ENCODE measurements around the gene MAS1L. TPM values are rescaled to one million over a fixed set of nuclear protein-coding genes. Genes with fewer than 3 reads are reported as not detected.

The MAS1L gene
- total RNA-seq, 3 donors from 2014 or later = not detected

GRCh38 chr6:29521006-29521680 lies 33.4 kb upstream of the MAS1L start:
- Mint-ChIP-seq H3K9me3 (no peaks in the 10 kb centered on the region), H3K36me3 (ENCODE audit: insufficient read depth) (no peaks in the 10 kb centered on the region), H3K27me3 (ENCODE audit: low read depth) (peaks cover 16% of the 10 kb centered on the region), H3K4me3 (no peak overlapping the region), H3K4me1 (ENCODE audit: low read depth) (peaks cover 6% of the 10 kb centered on the region)
- ATAC-seq (no peak), DNase-seq (no peak)

DNA sequence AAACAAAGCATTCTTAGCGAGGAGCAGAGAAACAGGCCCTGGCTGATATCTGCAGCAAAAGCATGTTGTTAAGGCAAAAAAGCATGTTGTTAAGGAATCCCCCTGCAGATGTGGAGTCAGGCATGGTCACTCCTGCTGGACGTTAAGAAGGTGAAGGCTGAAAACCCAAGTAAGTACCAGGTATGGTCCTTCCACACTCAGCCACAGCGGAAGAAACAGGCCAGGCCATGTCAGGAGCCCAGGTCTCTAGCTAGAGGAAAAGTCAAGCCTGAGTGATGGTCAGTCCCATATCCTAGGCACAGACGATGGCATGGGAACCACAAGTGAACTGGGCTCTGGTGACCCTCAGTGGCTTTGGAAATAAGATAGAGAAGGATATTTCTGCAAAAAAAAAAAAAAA lies 32.5 kb upstream of the MAS1L start:
- Mint-ChIP-seq H3K27me3 (ENCODE audit: low read depth) (peaks cover 11% of the 10 kb centered on the region), H3K36me3 (ENCODE audit: insufficient read depth) (no peaks in the 10 kb centered on the region), H3K4me1 (ENCODE audit: low read depth) (peaks cover 10% of the 10 kb centered on the region), H3K9me3 (no peaks in the 10 kb centered on the region), H3K4me3 (no peak overlapping the region)
- no peak for DNase-seq
- ATAC-seq = no peak

DNA sequence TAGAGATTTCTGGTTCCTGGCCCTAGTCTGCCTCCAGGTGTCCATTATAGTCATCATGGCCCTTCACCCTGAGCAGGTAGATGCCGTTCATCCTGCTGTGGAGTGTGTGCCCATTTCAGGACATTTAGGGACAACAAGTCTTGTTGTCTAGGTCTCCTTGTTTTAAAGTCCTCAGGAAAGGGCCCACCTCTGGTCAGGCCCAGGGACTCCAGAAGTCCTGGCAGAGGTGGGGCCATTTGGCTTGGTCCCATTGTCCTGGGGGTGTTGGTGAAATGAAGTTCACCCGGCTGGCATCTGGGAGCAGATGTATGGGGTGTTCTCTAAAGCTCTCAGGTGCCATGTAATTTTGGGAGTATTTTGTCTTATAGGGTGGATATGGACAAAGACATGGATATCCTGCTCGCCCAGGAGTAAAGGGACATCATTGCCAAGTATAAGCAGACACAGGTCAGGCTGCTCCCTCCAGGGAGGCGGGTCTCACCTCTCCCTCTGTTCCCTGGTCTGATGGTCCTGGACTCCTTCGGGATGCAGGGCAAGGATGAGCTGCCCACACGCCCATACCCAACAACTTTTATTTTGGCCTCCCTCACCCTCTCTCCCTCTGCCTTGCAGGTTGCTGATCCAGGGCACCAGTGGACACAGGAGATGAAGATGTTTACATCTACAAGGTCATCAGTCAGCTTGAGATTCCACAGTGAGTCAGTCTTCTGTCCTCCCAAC lies 31.7 kb upstream of the MAS1L start:
- Mint-ChIP-seq H3K36me3 (ENCODE audit: insufficient read depth) (no peaks in the 10 kb centered on the region), H3K9me3 (no peaks in the 10 kb centered on the region)
- ATAC-seq = no peak

GRCh38 chr6:29517728-29518440 lies 30.1 kb upstream of the MAS1L start:
- DNase-seq = no peak
- H3K9me3 Mint-ChIP-seq = no peaks in the 10 kb centered on the region
- H3K4me1 Mint-ChIP-seq (ENCODE audit: low read depth) = peaks cover 13% of the 10 kb centered on the region
- no peak overlapping the region for H3K4me3 Mint-ChIP-seq
- ATAC-seq = no peak
- H3K27me3 Mint-ChIP-seq (ENCODE audit: low read depth) = peaks cover 7% of the 10 kb centered on the region
- no peaks in the 10 kb centered on the region for H3K36me3 Mint-ChIP-seq (ENCODE audit: insufficient read depth)

More for the DNA sequence above, 31.7 kb upstream of the MAS1L start:
- Mint-ChIP-seq H3K4me1 (ENCODE audit: low read depth) (peaks cover 13% of the 10 kb centered on the region), H3K4me3 (no peak overlapping the region), H3K27me3 (ENCODE audit: low read depth) (peaks cover 8% of the 10 kb centered on the region)
- DNase-seq = no peak

GRCh38 chr6:29517245-29517644 lies 29.5 kb upstream of the MAS1L start:
- Mint-ChIP-seq H3K27me3 (ENCODE audit: low read depth) (peaks cover 7% of the 10 kb centered on the region), H3K9me3 (no peaks in the 10 kb centered on the region), H3K4me3 (no peak overlapping the region), H3K36me3 (ENCODE audit: insufficient read depth) (no peaks in the 10 kb centered on the region), H3K4me1 (ENCODE audit: low read depth) (peaks cover 13% of the 10 kb centered on the region)
- ATAC-seq = no peak
- DNase-seq = no peak

DNA sequence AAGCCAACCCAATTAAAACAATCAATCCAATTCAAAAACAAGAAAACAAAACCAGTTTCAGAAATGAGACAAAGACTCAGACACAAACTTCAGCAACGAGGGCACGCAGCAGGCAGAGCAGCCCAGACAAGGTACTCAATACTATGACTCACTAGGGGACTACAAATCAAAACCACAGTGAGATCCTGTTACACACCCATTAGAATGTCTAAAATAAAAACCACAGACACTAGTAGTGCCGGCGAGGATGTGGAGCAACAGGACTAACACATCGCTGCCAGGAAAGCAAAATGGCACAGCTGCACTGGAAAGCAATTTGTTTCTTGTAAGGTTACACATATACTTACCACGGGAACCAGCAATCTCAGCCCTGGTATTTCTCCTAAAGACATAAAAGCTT lies 28.4 kb upstream of the MAS1L start:
- Mint-ChIP-seq H3K36me3 (ENCODE audit: insufficient read depth) (no peaks in the 10 kb centered on the region), H3K9me3 (no peaks in the 10 kb centered on the region), H3K4me3 (no peak overlapping the region), H3K27me3 (ENCODE audit: low read depth) (peaks cover 7% of the 10 kb centered on the region), H3K4me1 (ENCODE audit: low read depth) (peaks cover 13% of the 10 kb centered on the region)
- DNase-seq (no peak), ATAC-seq (peak; percentile 88 to 95)

DNA sequence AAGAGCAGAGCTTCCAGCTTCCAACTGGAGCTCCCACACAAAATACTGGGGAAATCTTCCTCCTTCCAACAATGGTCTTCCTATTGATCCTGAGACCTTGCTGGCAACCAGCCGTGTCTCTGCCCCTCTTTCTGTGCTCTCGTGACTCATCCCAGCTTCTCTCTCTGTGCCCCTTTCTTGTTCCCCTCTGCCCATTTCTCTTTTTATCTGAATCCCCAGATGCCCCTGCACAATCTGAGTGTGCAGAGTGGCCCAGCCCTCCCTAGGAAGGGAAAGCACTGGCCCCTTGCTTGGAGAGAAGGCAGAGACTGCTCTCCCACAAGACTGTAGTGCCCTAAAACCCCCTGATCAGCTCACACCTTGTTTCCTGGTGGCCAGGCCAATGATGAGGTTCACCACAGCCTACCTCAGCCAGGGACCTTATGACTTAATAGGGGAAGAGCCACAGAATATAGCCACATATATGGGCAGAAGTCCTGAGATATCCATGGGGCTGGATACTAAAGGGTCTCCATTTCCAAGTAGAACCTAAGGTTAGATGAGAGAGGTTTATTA lies 23.1 kb upstream of the MAS1L start:
- peaks cover 2% of the 10 kb centered on the region for H3K27me3 Mint-ChIP-seq (ENCODE audit: low read depth)
- ATAC-seq = no peak
- no peak overlapping the region for H3K4me3 Mint-ChIP-seq
- no peak for DNase-seq
- no peaks in the 10 kb centered on the region for H3K9me3 Mint-ChIP-seq
- no peaks in the 10 kb centered on the region for H3K36me3 Mint-ChIP-seq (ENCODE audit: insufficient read depth)
- H3K4me1 Mint-ChIP-seq (ENCODE audit: low read depth) = peaks cover 4% of the 10 kb centered on the region

DNA sequence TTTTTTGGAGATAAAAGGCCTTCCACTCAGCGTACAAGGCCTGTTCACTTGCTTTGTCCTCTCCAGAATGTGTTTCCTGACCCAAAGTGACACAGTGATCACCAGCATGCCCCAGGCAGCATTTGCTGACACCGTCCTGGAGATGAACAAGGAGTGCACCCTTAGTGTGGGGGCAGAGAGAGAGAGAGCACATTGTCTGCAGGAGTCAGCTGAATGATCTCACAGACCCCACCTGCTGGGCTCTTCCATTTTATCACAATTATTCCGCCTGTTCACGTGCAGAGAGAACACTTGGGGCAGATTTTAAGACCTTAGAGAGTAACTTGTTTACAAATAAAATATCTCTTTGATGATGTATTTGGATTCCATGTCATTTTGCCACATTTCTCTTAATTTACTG lies 22.4 kb upstream of the MAS1L start:
- Mint-ChIP-seq H3K36me3 (ENCODE audit: insufficient read depth) (no peaks in the 10 kb centered on the region), H3K9me3 (no peaks in the 10 kb centered on the region), H3K4me3 (no peak overlapping the region), H3K4me1 (ENCODE audit: low read depth) (peaks cover 3% of the 10 kb centered on the region), H3K27me3 (ENCODE audit: low read depth) (peaks cover 4% of the 10 kb centered on the region)
- ATAC-seq (no peak), DNase-seq (no peak)

GRCh38 chr6:29509711-29510110 lies 22.0 kb upstream of the MAS1L start:
- Mint-ChIP-seq H3K36me3 (ENCODE audit: insufficient read depth) (no peaks in the 10 kb centered on the region), H3K9me3 (no peaks in the 10 kb centered on the region), H3K4me3 (no peak overlapping the region), H3K27me3 (ENCODE audit: low read depth) (peaks cover 4% of the 10 kb centered on the region), H3K4me1 (ENCODE audit: low read depth) (no peaks in the 10 kb centered on the region)
- DNase-seq (no peak), ATAC-seq (no peak)

GRCh38 chr6:29509239-29509638 lies 21.5 kb upstream of the MAS1L start:
- Mint-ChIP-seq H3K4me3 (no peak overlapping the region), H3K36me3 (ENCODE audit: insufficient read depth) (no peaks in the 10 kb centered on the region), H3K9me3 (no peaks in the 10 kb centered on the region), H3K4me1 (ENCODE audit: low read depth) (no peaks in the 10 kb centered on the region), H3K27me3 (ENCODE audit: low read depth) (peaks cover 4% of the 10 kb centered on the region)
- no peak for DNase-seq
- ATAC-seq = no peak

DNA sequence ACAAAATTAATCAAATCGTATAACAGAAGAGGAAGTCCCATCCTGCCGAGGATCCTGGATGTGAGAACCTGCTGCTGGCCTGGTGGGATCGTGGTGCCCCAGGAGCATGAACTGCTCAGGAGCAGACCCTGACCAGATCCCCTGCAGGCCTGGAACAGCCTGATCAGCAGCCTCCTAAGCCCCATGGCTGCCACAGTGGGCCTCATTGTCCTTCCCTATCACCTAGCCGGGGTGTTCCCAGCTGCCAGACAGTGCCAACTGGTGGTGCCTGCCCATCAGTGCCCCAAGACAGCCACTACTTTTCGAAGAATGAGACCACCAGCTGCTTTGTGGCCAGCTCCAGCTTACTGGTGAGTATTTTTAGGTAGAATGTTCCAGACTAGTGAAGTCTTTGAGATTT lies 19.6 kb upstream of the MAS1L start:
- Mint-ChIP-seq H3K9me3 (no peaks in the 10 kb centered on the region), H3K36me3 (ENCODE audit: insufficient read depth) (no peaks in the 10 kb centered on the region), H3K4me1 (ENCODE audit: low read depth) (no peaks in the 10 kb centered on the region), H3K4me3 (no peak overlapping the region), H3K27me3 (ENCODE audit: low read depth) (peaks cover 8% of the 10 kb centered on the region)
- ATAC-seq (no peak), DNase-seq (no peak)

- DNase-seq = no peak
- H3K36me3 Mint-ChIP-seq (ENCODE audit: insufficient read depth) = no peaks in the 10 kb centered on the region
- ATAC-seq = no peak
- H3K9me3 Mint-ChIP-seq = no peaks in the 10 kb centered on the region
- H3K27me3 Mint-ChIP-seq (ENCODE audit: low read depth) = peaks cover 14% of the 10 kb centered on the region
- H3K4me3 Mint-ChIP-seq = no peak overlapping the region
- no peaks in the 10 kb centered on the region for H3K4me1 Mint-ChIP-seq (ENCODE audit: low read depth)
Measured at GRCh38 chr6:29506446-29507067, 18.8 kb upstream of the MAS1L start.

DNA sequence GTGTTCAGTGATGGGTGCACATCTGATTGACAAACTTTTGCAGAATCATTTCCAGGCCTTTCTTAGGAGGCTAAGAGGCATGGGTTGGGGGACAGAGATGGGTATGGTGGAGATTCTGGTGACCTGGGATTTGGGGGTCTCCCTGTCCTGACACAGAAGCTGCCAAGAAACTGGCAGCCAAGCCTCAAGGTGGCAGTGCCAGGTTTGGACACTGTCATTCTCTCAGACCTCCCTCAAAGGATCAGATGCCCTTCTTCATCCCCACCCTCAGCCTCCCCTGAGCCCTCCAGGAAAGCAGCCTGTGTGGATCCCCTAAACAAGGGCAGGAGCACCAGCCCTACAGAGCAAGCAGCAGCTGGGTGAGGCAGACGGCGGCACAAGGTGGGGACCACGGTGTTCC lies 18.1 kb upstream of the MAS1L start:
- no peak for ATAC-seq
- Mint-ChIP-seq H3K4me3 (no peak overlapping the region), H3K36me3 (ENCODE audit: insufficient read depth) (no peaks in the 10 kb centered on the region), H3K27me3 (ENCODE audit: low read depth) (peaks cover 20% of the 10 kb centered on the region), H3K9me3 (no peaks in the 10 kb centered on the region), H3K4me1 (ENCODE audit: low read depth) (no peaks in the 10 kb centered on the region)
- no peak for DNase-seq

DNA sequence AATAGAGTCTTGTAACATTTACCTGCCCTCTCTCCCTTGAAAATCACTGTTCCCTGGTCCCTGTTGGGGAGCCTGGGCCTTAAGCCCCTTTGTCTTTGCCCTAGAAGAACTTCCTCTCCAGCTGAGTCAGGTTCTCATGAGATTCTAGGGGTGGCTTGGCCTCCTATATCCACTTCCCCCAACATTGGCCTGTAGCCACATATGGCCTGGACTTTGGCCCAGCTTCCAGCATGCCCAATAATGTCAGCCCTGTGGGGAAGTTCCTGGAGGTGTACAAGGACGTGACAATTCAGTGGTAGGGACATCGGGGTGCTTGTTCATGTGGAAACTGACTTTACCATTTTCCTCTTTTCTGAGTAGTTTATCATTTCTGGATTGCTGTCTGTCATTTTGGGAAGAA lies 17.2 kb upstream of the MAS1L start:
- H3K4me1 Mint-ChIP-seq (ENCODE audit: low read depth) = no peaks in the 10 kb centered on the region

More for the DNA sequence above, 17.2 kb upstream of the MAS1L start:
- DNase-seq = no peak
- ATAC-seq = no peak
- H3K27me3 Mint-ChIP-seq (ENCODE audit: low read depth) = peaks cover 22% of the 10 kb centered on the region
- H3K9me3 Mint-ChIP-seq = no peaks in the 10 kb centered on the region
- no peak overlapping the region for H3K4me3 Mint-ChIP-seq
- no peaks in the 10 kb centered on the region for H3K36me3 Mint-ChIP-seq (ENCODE audit: insufficient read depth)

All from activated T-cell treated with anti-CD3 and anti-CD28 coated beads, Interleukin-2, amount 50 U/mL, for 4 hours (primary cell).